Fibroblast of lung (primary cell): ENCODE data around the gene CHURC1.

Experiments
- EZH2 ChIP-seq: IDR thresholded peaks from 2 replicates; pipeline ENCODE4 v1.5.1; 2012; ENCODE audit warnings: low read length, control low read depth, mild to moderate bottlenecking; ENCODE audit errors: missing control alignments
- TF ChIP-seq, protein P1 (sequence below), 2 donors: IDR thresholded peaks in 1 of 2; conservative IDR thresholded peaks in 1 of 2; 1 replicate in 1 of 2; 2 replicates in 1 of 2; pipeline ENCODE4 v1.5.1; 2011 to 2012; ENCODE audit warnings: low read length in 2 of 2, control low read depth in 1 of 2, inconsistent platforms in 1 of 2, low read depth in 1 of 2, mild to moderate bottlenecking in 1 of 2

GRCh38 chr14:64877846-64878245 lies 36.4 kb upstream of the CHURC1 start:
- TF ChIP-seq, protein P1, sequence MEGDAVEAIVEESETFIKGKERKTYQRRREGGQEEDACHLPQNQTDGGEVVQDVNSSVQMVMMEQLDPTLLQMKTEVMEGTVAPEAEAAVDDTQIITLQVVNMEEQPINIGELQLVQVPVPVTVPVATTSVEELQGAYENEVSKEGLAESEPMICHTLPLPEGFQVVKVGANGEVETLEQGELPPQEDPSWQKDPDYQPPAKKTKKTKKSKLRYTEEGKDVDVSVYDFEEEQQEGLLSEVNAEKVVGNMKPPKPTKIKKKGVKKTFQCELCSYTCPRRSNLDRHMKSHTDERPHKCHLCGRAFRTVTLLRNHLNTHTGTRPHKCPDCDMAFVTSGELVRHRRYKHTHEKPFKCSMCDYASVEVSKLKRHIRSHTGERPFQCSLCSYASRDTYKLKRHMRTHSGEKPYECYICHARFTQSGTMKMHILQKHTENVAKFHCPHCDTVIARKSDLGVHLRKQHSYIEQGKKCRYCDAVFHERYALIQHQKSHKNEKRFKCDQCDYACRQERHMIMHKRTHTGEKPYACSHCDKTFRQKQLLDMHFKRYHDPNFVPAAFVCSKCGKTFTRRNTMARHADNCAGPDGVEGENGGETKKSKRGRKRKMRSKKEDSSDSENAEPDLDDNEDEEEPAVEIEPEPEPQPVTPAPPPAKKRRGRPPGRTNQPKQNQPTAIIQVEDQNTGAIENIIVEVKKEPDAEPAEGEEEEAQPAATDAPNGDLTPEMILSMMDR (conservative IDR thresholded peaks at IDR 0.05 in 1 of 2, IDR thresholded peaks at IDR 0.05 in 1 of 2; ENCODE audit: low read depth in 1 of 2, low read length in 2 of 2): no peak
- TF ChIP-seq EZH2: no peak
